Coronary artery (tissue), 2 donors: ENCODE results near the gene VCAM1.

Source experiments
- DNase-seq: peaks from one replicate; pipeline ENCODE4 v3.0.0-alpha.2; 2017; ENCODE audit warnings: low spot score
- H3K27ac ChIP-seq, 2 donors: fragments of 200-600 bp; sonication (generic); one replicate each; pipeline ENCODE4 v1.5.1; 2016 to 2019
- H3K4me3 ChIP-seq: fragments of 200-600 bp; sonication (generic); 2 replicates; pipeline ENCODE4 v1.5.1; 2016; ENCODE audit warnings: mild to moderate bottlenecking, moderate library complexity
- CTCF ChIP-seq: fragments of 200-600 bp; sonication (generic); IDR thresholded peaks from one replicate; pipeline ENCODE4 v1.5.1; 2019; ENCODE audit warnings: antibody characterized with exemption

The VCAM1 gene

GRCh38 chr1:100759188-100759587 lies 39.6 kb downstream of the VCAM1 start:
- TF ChIP-seq CTCF, result no peak
- Histone ChIP-seq H3K27ac (no peak overlapping the region), H3K4me3 (no peak overlapping the region)
- DNase-seq, result no peak

GRCh38 chr1:100760511-100760910 lies 41.0 kb downstream of the VCAM1 start:
- Histone ChIP-seq H3K4me3 (no peak overlapping the region), H3K27ac (no peak overlapping the region)
- TF ChIP-seq CTCF, result no peak
- DNase-seq, result no peak

DNA sequence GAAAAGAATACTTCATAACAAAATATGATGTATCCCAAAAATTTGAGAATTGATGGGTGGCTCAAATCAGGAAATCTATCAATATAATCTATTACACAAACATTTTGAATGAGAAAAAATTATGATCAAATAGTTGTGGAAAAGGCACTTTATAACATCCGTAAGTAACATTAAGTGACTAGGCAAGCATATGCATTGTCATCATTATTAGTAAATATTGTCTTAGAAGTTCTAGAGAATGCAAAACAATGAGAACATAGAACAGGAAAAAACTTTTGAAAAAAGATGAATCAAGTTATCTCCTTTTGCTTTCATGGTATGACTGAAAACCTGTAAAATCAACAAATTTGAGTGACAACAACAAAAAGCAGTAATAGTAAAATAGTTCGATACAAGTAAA lies 42.9 kb downstream of the VCAM1 start:
- no peak overlapping the region for H3K27ac ChIP-seq
- TF ChIP-seq CTCF, result no peak
- no peak overlapping the region for H3K4me3 ChIP-seq
- no peak for DNase-seq

GRCh38 chr1:100767176-100767890 lies 47.8 kb downstream of the VCAM1 start:
- no peak for DNase-seq
- no peak for TF ChIP-seq CTCF
- Histone ChIP-seq H3K27ac (no peak overlapping the region), H3K4me3 (no peak overlapping the region)

- no peak overlapping the region for H3K27ac ChIP-seq
- no peak for DNase-seq
- H3K4me3 ChIP-seq, result no peak overlapping the region
- no peak for TF ChIP-seq CTCF
Observed at GRCh38 chr1:100769323-100769722, 49.8 kb downstream of the VCAM1 start.

- TF ChIP-seq CTCF, result no peak
- H3K27ac ChIP-seq, result peak overlapping the region in 1 of 2 donors; percentile 25
- H3K4me3 ChIP-seq, result no peak overlapping the region
- DNase-seq, result no peak
Observed at GRCh38 chr1:100769906-100770646, 50.5 kb downstream of the VCAM1 start.

DNA sequence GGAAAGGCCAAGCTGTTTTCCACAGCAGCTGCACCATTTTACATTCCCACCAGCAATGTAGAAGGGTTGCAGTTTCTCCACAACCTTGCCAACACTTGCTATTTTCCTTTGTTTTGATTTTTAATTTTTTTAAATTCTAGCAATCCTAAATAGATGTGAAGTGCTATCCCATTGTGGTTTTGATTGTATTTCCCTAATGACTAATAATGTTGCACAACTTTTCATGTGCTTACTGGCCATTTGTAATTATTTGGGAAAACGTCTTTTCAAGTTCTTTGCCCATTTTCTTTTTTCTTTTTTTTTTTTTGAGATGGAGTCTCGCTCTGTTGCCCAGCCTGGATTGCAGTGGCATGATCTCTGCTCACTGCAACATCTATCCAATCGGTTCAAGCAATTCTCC lies 53.9 kb downstream of the VCAM1 start:
- no peak for DNase-seq
- H3K27ac ChIP-seq, result no peak overlapping the region
- TF ChIP-seq CTCF, result no peak
- H3K4me3 ChIP-seq, result no peak overlapping the region
